Cardiac fibroblast (primary cell): ENCODE results near the gene ARHGAP9.

Experiments
- DNase-seq, 2 donors: peaks; one replicate each; pipeline versions ENCODE4 v3.0.0 to v3.0.0-alpha.2; 2010; ENCODE audit warnings: low read depth in 2 of 2
- H3K4me3 ChIP-seq, 2 donors: replicated peaks in 1 of 2; 1 replicate in 1 of 2; 2 replicates in 1 of 2; pipeline ENCODE4 v1.5.1; 2011; ENCODE audit warnings: low read depth in 2 of 2, low read length in 2 of 2, mild to moderate bottlenecking in 2 of 2, moderate library complexity in 1 of 2
- TF ChIP-seq, protein P1 (sequence below): IDR thresholded peaks from one replicate; pipeline ENCODE4 v1.5.1; 2011; ENCODE audit warnings: low read depth, mild to moderate bottlenecking, low read length, inconsistent platforms

ARHGAP9 gene

DNA sequence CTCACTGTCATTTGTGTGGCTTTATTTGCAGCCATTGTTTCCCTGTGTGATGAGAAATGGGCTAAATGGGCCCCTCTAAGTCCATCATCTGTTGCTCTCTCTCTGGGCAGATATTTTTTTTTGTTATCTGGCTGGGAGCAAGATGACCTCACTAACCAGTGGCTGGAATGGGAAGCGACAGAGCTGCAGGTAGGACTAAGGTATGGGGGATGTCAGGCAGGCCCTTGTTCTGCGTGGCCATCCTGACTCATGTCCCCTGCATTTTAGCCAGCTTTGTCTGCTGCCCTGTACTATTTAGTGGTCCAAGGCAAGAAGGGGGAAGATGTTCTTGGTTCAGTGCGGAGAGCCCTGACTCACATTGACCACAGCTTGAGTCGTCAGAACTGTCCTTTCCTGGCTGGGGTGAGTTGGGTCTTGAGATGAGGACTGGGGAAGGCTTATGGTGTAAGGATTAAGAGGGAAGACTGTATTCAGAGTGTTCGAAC is 9.5 kb upstream of the ARHGAP9 start:
- peak overlapping the region; percentile 99 for H3K4me3 ChIP-seq

DNA sequence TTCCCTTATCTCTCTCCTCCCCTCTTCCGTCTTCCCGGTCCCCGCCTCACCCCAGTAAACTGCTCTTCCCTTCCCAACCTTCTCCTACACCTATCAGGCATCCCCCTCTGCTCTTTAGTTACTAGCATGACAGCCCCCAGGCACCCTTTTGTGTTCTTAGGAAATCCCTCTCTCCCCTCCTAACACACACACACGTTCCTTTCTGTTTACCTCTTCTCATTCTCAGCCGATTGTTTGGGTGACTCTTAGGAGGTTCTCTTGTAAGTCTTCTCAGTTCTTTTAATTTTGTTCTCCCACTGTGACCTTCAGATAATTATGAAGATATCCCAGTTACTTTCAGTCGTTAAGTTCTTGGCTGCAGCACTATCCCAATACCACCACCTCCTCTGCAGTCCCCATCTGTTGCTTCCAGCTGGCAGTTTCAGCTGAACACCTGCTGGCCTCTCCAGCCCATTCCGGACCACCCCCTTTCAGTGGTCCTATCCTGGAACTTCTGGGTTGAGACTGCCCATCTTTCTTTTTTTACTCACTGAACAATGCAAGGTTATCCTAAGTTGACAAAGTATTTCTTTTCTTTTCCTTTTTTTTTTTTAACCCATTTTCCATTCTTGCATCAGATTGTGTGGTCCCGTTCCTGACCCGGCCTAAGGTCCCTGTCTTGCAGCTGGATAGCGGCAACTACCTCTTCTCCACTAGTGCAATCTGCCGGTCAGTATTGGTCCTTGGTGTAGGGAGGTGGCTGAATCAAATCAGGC is 8.9 kb upstream of the ARHGAP9 start:
- H3K4me3 ChIP-seq: peak overlapping the region; percentile 99
- TF ChIP-seq, protein P1, sequence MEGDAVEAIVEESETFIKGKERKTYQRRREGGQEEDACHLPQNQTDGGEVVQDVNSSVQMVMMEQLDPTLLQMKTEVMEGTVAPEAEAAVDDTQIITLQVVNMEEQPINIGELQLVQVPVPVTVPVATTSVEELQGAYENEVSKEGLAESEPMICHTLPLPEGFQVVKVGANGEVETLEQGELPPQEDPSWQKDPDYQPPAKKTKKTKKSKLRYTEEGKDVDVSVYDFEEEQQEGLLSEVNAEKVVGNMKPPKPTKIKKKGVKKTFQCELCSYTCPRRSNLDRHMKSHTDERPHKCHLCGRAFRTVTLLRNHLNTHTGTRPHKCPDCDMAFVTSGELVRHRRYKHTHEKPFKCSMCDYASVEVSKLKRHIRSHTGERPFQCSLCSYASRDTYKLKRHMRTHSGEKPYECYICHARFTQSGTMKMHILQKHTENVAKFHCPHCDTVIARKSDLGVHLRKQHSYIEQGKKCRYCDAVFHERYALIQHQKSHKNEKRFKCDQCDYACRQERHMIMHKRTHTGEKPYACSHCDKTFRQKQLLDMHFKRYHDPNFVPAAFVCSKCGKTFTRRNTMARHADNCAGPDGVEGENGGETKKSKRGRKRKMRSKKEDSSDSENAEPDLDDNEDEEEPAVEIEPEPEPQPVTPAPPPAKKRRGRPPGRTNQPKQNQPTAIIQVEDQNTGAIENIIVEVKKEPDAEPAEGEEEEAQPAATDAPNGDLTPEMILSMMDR: no peak
- DNase-seq: no peak

More for the DNA sequence above, 9.5 kb upstream of the ARHGAP9 start:
- DNase-seq: peak in 1 of 2 donors; percentile 37
- TF ChIP-seq, protein P1: no peak

GRCh38 chr12:57487597-57488401 is 8.1 kb upstream of the ARHGAP9 start, which contains the start of gene MARS1:
Gene MARS1, plus strand, starts transcription at chr12:57488068. Its CDS starts 23 bp downstream, at chr12:57488091.
- H3K4me3 ChIP-seq: peak within 1 kb of the TSS; percentile 99
- TF ChIP-seq, protein P1: no peak
- DNase-seq: peak; percentile 96 to 97

- H3K4me3 ChIP-seq: peak overlapping the region in 1 of 2 donors; percentile 41
- DNase-seq: no peak
- TF ChIP-seq, protein P1: no peak
Measured at GRCh38 chr12:57487055-57487596, 7.5 kb upstream of the ARHGAP9 start.

GRCh38 chr12:57485695-57486094 is 6.0 kb upstream of the ARHGAP9 start:
- no peak overlapping the region for H3K4me3 ChIP-seq
- TF ChIP-seq, protein P1: no peak
- no peak for DNase-seq

- TF ChIP-seq, protein P1: no peak
- no peak overlapping the region for H3K4me3 ChIP-seq
- peak; percentile 58 to 60 for DNase-seq
Measured at GRCh38 chr12:57483466-57483865, 3.8 kb upstream of the ARHGAP9 start.
